ENCODE measurements around the gene MAGEF1.

The MAGEF1 gene

GRCh38 chr3:184696697-184697096 is 15.2 kb downstream of the MAGEF1 start:
- no peaks in the 10 kb centered on the region for H4K20me1 ChIP-seq (ENCODE audit: insufficient read depth, low read length)
- TF ChIP-seq EZH2phosphoT487 (IDR thresholded peaks at IDR 0.05; ENCODE audit: low read depth), result no peak
- no peak for TF ChIP-seq CTCF (IDR thresholded peaks at IDR 0.05; ENCODE audit: low read depth, low read length)
- no peaks in the 10 kb centered on the region for H3K79me2 ChIP-seq (ENCODE audit: low read length)
- H3K4me1 ChIP-seq (ENCODE audit: low read length), result peaks cover 7% of the 10 kb centered on the region
- H3K36me3 ChIP-seq (replicated peaks; ENCODE audit: low read depth, low read length), result no peaks in the 10 kb centered on the region
- no peak overlapping the region for H2AFZ ChIP-seq (ENCODE audit: low read depth, low read length)
- no peak overlapping the region for H3K4me2 ChIP-seq (ENCODE audit: low read length)
- no peaks in the 10 kb centered on the region; the same call in 1 of the 2 replicates for H3K27me3 ChIP-seq (ENCODE audit: low read depth, low read length)
- H3K9me3 ChIP-seq (ENCODE audit: insufficient read depth, low read length), result no peaks in the 10 kb centered on the region
- no peak overlapping the region for H3K9ac ChIP-seq (ENCODE audit: low read length)
- no peak overlapping the region for H3K27ac ChIP-seq (ENCODE audit: low read length)
- H3K4me3 ChIP-seq (ENCODE audit: low read length), result no peak overlapping the region

GRCh38 chr3:184694716-184695115 is 17.1 kb downstream of the MAGEF1 start:
- Histone ChIP-seq H3K36me3 (replicated peaks; ENCODE audit: low read depth, low read length) (no peaks in the 10 kb centered on the region), H3K79me2 (ENCODE audit: low read length) (no peaks in the 10 kb centered on the region), H2AFZ (ENCODE audit: low read depth, low read length) (no peak overlapping the region), H3K9me3 (ENCODE audit: insufficient read depth, low read length) (no peaks in the 10 kb centered on the region), H3K4me3 (ENCODE audit: low read length) (no peak overlapping the region), H3K27me3 (ENCODE audit: low read depth, low read length) (no peaks in the 10 kb centered on the region; the same call in 1 of the 2 replicates), H3K27ac (ENCODE audit: low read length) (no peak overlapping the region), H4K20me1 (ENCODE audit: insufficient read depth, low read length) (no peaks in the 10 kb centered on the region), H3K4me1 (ENCODE audit: low read length) (peaks cover 17% of the 10 kb centered on the region), H3K9ac (ENCODE audit: low read length) (no peak overlapping the region), H3K4me2 (ENCODE audit: low read length) (no peak overlapping the region)
- no peak for TF ChIP-seq CTCF (IDR thresholded peaks at IDR 0.05; ENCODE audit: low read depth, low read length)
- no peak for TF ChIP-seq EZH2phosphoT487 (IDR thresholded peaks at IDR 0.05; ENCODE audit: low read depth)

GRCh38 chr3:184694133-184694665 is 17.7 kb downstream of the MAGEF1 start:
- no peak overlapping the region for H3K27ac ChIP-seq (ENCODE audit: low read length)
- H4K20me1 ChIP-seq (ENCODE audit: insufficient read depth, low read length), result no peaks in the 10 kb centered on the region
- no peaks in the 10 kb centered on the region for H3K36me3 ChIP-seq (replicated peaks; ENCODE audit: low read depth, low read length)
- H3K9me3 ChIP-seq (ENCODE audit: insufficient read depth, low read length), result no peaks in the 10 kb centered on the region
- H3K79me2 ChIP-seq (ENCODE audit: low read length), result no peaks in the 10 kb centered on the region
- peaks cover 17% of the 10 kb centered on the region for H3K4me1 ChIP-seq (ENCODE audit: low read length)
- no peak overlapping the region for H3K4me3 ChIP-seq (ENCODE audit: low read length)
- no peak overlapping the region for H3K4me2 ChIP-seq (ENCODE audit: low read length)
- no peak overlapping the region for H3K9ac ChIP-seq (ENCODE audit: low read length)
- TF ChIP-seq CTCF (IDR thresholded peaks at IDR 0.05; ENCODE audit: low read depth, low read length) (no peak), EZH2phosphoT487 (IDR thresholded peaks at IDR 0.05; ENCODE audit: low read depth) (no peak)
- H2AFZ ChIP-seq (ENCODE audit: low read depth, low read length), result no peak overlapping the region
- H3K27me3 ChIP-seq (ENCODE audit: low read depth, low read length), result no peaks in the 10 kb centered on the region; the same call in 1 of the 2 replicates

- H3K9ac ChIP-seq (ENCODE audit: low read length), result no peak overlapping the region
- TF ChIP-seq CTCF (IDR thresholded peaks at IDR 0.05; ENCODE audit: low read depth, low read length), result no peak
- no peak for TF ChIP-seq EZH2phosphoT487 (IDR thresholded peaks at IDR 0.05; ENCODE audit: low read depth)
- no peaks in the 10 kb centered on the region for H3K9me3 ChIP-seq (ENCODE audit: insufficient read depth, low read length)
- no peak overlapping the region for H3K4me3 ChIP-seq (ENCODE audit: low read length)
- H3K4me2 ChIP-seq (ENCODE audit: low read length), result no peak overlapping the region
- peaks cover 17% of the 10 kb centered on the region for H3K4me1 ChIP-seq (ENCODE audit: low read length)
- no peaks in the 10 kb centered on the region for H3K79me2 ChIP-seq (ENCODE audit: low read length)
- no peaks in the 10 kb centered on the region for H4K20me1 ChIP-seq (ENCODE audit: insufficient read depth, low read length)
- H3K36me3 ChIP-seq (replicated peaks; ENCODE audit: low read depth, low read length), result no peaks in the 10 kb centered on the region
- H3K27me3 ChIP-seq (ENCODE audit: low read depth, low read length), result no peaks in the 10 kb centered on the region; the same call in 1 of the 2 replicates
- H2AFZ ChIP-seq (ENCODE audit: low read depth, low read length), result no peak overlapping the region
- H3K27ac ChIP-seq (ENCODE audit: low read length), result no peak overlapping the region
These were observed 18.6 kb downstream of the MAGEF1 start for GRCh38 chr3:184693011-184693975.

All from OCI-LY3 (cell line).